GM12878 (cell line): ENCODE results near the gene LAMB1. TPM values are rescaled to one million over a fixed set of nuclear protein-coding genes. Genes with fewer than 3 reads are reported as not detected.

ENCODE experiments used
- ATAC-seq: fragments of 200-7000 bp; cut with Tn5 transposase; 3 replicates; pipeline ENCODE4 v1.9.1; 2020; ENCODE audit warnings: mild to moderate bottlenecking, moderate library complexity
- BruUV-seq: library from RNA; stranded (reverse); fragments of 400-500 nt; replicated peaks from 2 replicates; lab custom pipeline; 2021; lab: Mats Ljungman, UMichigan
- CTCF ChIA-PET: fragments of 300-600 bp; sonication (Branson Sonifier 250); formaldehyde crosslinking; extraction: SDS; loops from one replicate; lab custom pipeline; 2021; ENCODE audit warnings: inconsistent platforms; lab: Yijun Ruan, JAX
- POLR2A ChIA-PET: fragments of 350-600 bp; formaldehyde crosslinking; extraction: SDS; loops from one replicate; lab custom pipeline; 2021; ENCODE audit warnings: inconsistent platforms; lab: Charles Lee
- RAD21 ChIA-PET: fragments of 300-600 bp; sonication (Branson Sonifier 250); formaldehyde crosslinking; loops from one replicate; lab custom pipeline; 2023; ENCODE audit warnings: antibody characterized with exemption; ENCODE audit not compliant: unreplicated experiment; lab: Charles Lee
- SMC1A ChIA-PET: fragments of 300-600 bp; sonication (Branson Sonifier 250); formaldehyde crosslinking; loops from one replicate; lab custom pipeline; 2023; ENCODE audit not compliant: unreplicated experiment, uncharacterized antibody; lab: Charles Lee
- DNase-seq: peaks from one replicate; pipeline ENCODE4 v3.0.0-alpha.2; 2011; ENCODE audit warnings: low read depth, low spot score
- FAIRE-seq: peaks from 3 replicates; lab custom pipeline; 2011; peaks lifted over from hg19 to GRCh38; lab: Jason Lieb, UNC
- H2AFZ ChIP-seq: 2 replicates; pipeline ENCODE4 v1.6.0; 2011; ENCODE audit warnings: low read depth, low read length, control low read depth; ENCODE audit not compliant: control insufficient read depth
- H3K27ac ChIP-seq: 2 replicates; pipeline ENCODE4 v1.5.1; 2011; ENCODE audit warnings: control low read depth; ENCODE audit not compliant: control insufficient read depth, insufficient read depth
- H3K27me3 ChIP-seq, 2 experiments: replicated peaks in 1 of 2; 2 replicates each; pipeline versions ENCODE4 v1.6.0 to v1.6.1; 2011; ENCODE audit warnings: low read length in 1 of 2; ENCODE audit not compliant: control insufficient read depth in 2 of 2, insufficient read depth in 2 of 2
- H3K36me3 ChIP-seq, 2 experiments: 2 replicates each; pipeline ENCODE4 v1.5.1; 2011; ENCODE audit warnings: low read length in 1 of 2; ENCODE audit not compliant: control insufficient read depth in 2 of 2, insufficient read depth in 2 of 2
- H3K4me1 ChIP-seq: 2 replicates; pipeline ENCODE4 v1.6.1; 2011; ENCODE audit warnings: mild to moderate bottlenecking, low read length, moderate library complexity, mixed read lengths; ENCODE audit not compliant: control insufficient read depth, insufficient read depth
- H3K4me2 ChIP-seq: 2 replicates; pipeline ENCODE4 v1.6.0; 2011; ENCODE audit warnings: control low read depth; ENCODE audit not compliant: control insufficient read depth, insufficient read depth
- H3K4me3 ChIP-seq: fragments of 200-600 bp; sonication (generic); 2 replicates; pipeline ENCODE4 v1.5.1; 2016
- H3K79me2 ChIP-seq: 2 replicates; pipeline ENCODE4 v1.6.0; 2011; ENCODE audit warnings: low read length; ENCODE audit not compliant: control insufficient read depth, insufficient read depth
- H3K9ac ChIP-seq: 2 replicates; pipeline ENCODE4 v1.8.0; 2011; ENCODE audit warnings: low read length, control low read depth, mixed read lengths; ENCODE audit not compliant: control insufficient read depth, insufficient read depth
- H3K9me3 ChIP-seq: replicated peaks from 3 replicates; pipeline ENCODE4 v1.5.1; 2011; ENCODE audit warnings: mild to moderate bottlenecking, low read length; ENCODE audit not compliant: control insufficient read depth, insufficient read depth
- H4K20me1 ChIP-seq: 2 replicates; pipeline ENCODE4 v1.6.0; 2011; ENCODE audit not compliant: control insufficient read depth, insufficient read depth
- RCOR1 ChIP-seq: conservative IDR thresholded peaks from 2 replicates; pipeline ENCODE4 v1.6.1; 2012; ENCODE audit warnings: low read depth, low read length, improper control_type of control experiment
- TBL1XR1 ChIP-seq: IDR thresholded peaks from 2 replicates; pipeline ENCODE4 v1.6.1; 2012; ENCODE audit warnings: low read depth, low read length, improper control_type of control experiment
- WGBS: methylation state at CpG from one replicate; pipeline ENCODE4 v1.1.6; 2016; ENCODE audit warnings: low lambda C conversion rate; ENCODE audit not compliant: insufficient replicate concordance, insufficient coverage; ENCODE audit errors: missing lambda C conversion rate; 5-methylcytosine and 5-hydroxymethylcytosine counted together
- in situ Hi-C: fragments of 300-500 bp; cut with MboI; formaldehyde crosslinking; loops from 9 replicates; pipeline ENCODE4 v1.14.3; 2018; ENCODE audit warnings: mixed read lengths
- intact Hi-C: fragments of 100-400 bp; cut with micrococcal nuclease; formaldehyde crosslinking; loops from one replicate; pipeline ENCODE4 v1.14.2; 2022; ENCODE audit not compliant: unreplicated experiment
- polyA plus RNA-seq, 11 experiments: library from polyadenylated mRNA; depleted of rRNA in 4 of 11; unstranded in 6 of 11; stranded (reverse) in 5 of 11; fragments of >200 nt; fragmentation: Nextera tagmentation in 4 of 11; fragmentation: Illumina TruSeq in 1 of 11; extraction: Ambion mirVana in 4 of 11; extraction: Trizol in 1 of 11; gene quantifications; 1 replicate in 1 of 11; 2 replicates in 10 of 11; pipeline versions ENCODE4 v1.2.1 to v1.2.3, GENCODE V29; 2011 to 2016; ENCODE audit warnings: inconsistent platforms in 2 of 11, missing spikeins in 2 of 11, low read depth in 1 of 11
- total RNA-seq, 4 experiments: library from RNA; depleted of rRNA in 3 of 4; stranded (reverse); fragments of >200 nt in 3 of 4; fragmentation: Illumina TruSeq in 1 of 4; extraction: Trizol in 1 of 4; gene quantifications; 2 replicates each; pipeline versions ENCODE4 v1.2.1 to v1.2.3, GENCODE V29; 2013 to 2021
- TF ChIP-seq, protein P1 (sequence below): IDR thresholded peaks from 2 replicates; pipeline ENCODE4 v1.6.1; 2012; ENCODE audit warnings: mild to moderate bottlenecking, low read depth, low read length

LAMB1 gene
- total and polyA plus RNA-seq, 10 of the 15 experiments (the other 5 are each of a cell fraction or from before 2014, with no cell fraction given), result 0.05 to 2.2 (median 1.2) TPM; not detected in 4

DNA sequence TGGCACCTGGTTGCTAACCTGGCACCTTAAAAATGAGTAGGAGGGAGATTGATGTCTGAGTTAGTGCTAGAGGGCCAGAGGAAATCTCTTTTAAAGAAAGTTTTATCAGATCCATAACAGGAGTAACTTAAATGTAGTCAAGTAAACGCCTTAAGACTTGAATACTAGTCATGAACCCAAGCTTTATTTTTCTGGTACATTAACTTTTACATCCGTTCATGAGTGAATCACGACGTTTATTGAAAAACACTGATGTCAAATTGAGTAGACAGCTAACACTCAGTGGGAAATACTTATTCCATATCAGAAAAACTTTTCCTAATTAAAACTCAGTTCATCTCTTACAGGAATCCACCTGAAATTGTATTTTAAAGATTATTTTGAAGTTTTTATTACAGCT is 6.9 kb upstream of the LAMB1 start:
- DNase-seq (no peak), ATAC-seq (no peak)
- intact Hi-C loops, result no loop called here
- H3K4me2 ChIP-seq, result no peak overlapping the region
- ChIA-PET POLR2A (no interaction called here), RAD21 (no interaction called here)
- no TSS peak for BruUV-seq
- no peak overlapping the region for H2AFZ ChIP-seq
- H3K27ac ChIP-seq, result no peak overlapping the region
- WGBS, result 29% methylated on average over 4 of the region's 4 CpGs
- TF ChIP-seq TBL1XR1, result no peak
- TF ChIP-seq RCOR1, result no peak
- TF ChIP-seq, all 136 proteins: peak for 0
- no peaks in the 10 kb centered on the region for H3K4me1 ChIP-seq
- SMC1A ChIA-PET, result interaction anchor here (0.6 kb wide), 1 partner anchor 838 kb away, joined by 3 read pairs; no protein-coding TSS in a partner anchor
- no peaks in the 10 kb centered on the region for H3K79me2 ChIP-seq
- in situ Hi-C loops, result no loop called here
- no peaks in the 10 kb centered on the region for H3K9me3 ChIP-seq
- H4K20me1 ChIP-seq, result no peaks in the 10 kb centered on the region
- H3K9ac ChIP-seq, result no peak overlapping the region
- CTCF ChIA-PET, result no interaction called here
- no peak for FAIRE-seq
- H3K36me3 ChIP-seq, result no peaks in the 10 kb centered on the region
- peaks cover 0 to 4% of the 10 kb centered on the region in 2 experiments; a peak in 3 of 4 replicates for H3K27me3 ChIP-seq
- no peak overlapping the region for H3K4me3 ChIP-seq

DNA sequence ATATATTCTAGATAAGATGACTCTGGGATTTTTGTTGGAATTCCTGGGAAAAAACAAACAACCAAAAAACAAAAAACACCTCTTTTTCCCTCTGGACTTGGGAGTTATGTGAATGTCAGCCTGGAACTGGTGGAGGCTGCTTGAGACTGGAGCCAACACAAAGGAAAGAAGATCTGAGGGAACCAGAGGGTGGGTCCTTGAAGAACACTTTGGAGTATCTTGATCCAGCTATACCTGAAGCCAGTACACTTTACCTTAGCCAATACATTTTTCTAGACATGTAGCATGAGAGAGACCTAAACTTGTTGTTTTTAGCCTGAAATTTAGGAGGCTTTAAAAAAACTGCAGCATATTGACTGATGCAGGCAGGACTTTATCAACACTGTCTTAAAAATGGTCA is 5.9 kb upstream of the LAMB1 start:
- no TSS peak for BruUV-seq
- H2AFZ ChIP-seq, result no peak overlapping the region
- ChIA-PET RAD21 (no interaction called here), CTCF (no interaction called here), POLR2A (no interaction called here), SMC1A (no interaction called here)
- no peak overlapping the region for H3K4me3 ChIP-seq
- TF ChIP-seq, protein P1, sequence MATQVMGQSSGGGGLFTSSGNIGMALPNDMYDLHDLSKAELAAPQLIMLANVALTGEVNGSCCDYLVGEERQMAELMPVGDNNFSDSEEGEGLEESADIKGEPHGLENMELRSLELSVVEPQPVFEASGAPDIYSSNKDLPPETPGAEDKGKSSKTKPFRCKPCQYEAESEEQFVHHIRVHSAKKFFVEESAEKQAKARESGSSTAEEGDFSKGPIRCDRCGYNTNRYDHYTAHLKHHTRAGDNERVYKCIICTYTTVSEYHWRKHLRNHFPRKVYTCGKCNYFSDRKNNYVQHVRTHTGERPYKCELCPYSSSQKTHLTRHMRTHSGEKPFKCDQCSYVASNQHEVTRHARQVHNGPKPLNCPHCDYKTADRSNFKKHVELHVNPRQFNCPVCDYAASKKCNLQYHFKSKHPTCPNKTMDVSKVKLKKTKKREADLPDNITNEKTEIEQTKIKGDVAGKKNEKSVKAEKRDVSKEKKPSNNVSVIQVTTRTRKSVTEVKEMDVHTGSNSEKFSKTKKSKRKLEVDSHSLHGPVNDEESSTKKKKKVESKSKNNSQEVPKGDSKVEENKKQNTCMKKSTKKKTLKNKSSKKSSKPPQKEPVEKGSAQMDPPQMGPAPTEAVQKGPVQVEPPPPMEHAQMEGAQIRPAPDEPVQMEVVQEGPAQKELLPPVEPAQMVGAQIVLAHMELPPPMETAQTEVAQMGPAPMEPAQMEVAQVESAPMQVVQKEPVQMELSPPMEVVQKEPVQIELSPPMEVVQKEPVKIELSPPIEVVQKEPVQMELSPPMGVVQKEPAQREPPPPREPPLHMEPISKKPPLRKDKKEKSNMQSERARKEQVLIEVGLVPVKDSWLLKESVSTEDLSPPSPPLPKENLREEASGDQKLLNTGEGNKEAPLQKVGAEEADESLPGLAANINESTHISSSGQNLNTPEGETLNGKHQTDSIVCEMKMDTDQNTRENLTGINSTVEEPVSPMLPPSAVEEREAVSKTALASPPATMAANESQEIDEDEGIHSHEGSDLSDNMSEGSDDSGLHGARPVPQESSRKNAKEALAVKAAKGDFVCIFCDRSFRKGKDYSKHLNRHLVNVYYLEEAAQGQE, result no peak
- H3K36me3 ChIP-seq, result no peaks in the 10 kb centered on the region
- H3K4me2 ChIP-seq, result no peak overlapping the region
- no peaks in the 10 kb centered on the region for H3K79me2 ChIP-seq
- no peaks in the 10 kb centered on the region; the same call in 1 of the 2 replicates for H4K20me1 ChIP-seq
- no peak for FAIRE-seq
- no peak for DNase-seq
- no peaks in the 10 kb centered on the region for H3K4me1 ChIP-seq
- ATAC-seq, result no peak
- in situ Hi-C loops (no loop called here), intact Hi-C loops (no loop called here)
- no peak overlapping the region for H3K27ac ChIP-seq
- peaks cover 6 to 11% of the 10 kb centered on the region in 2 experiments; a peak in 3 of 4 replicates for H3K27me3 ChIP-seq
- no peak overlapping the region for H3K9ac ChIP-seq
- H3K9me3 ChIP-seq, result no peaks in the 10 kb centered on the region
